ENCODE measurements around the gene SLC9A3.
"Not testable (repeated sequence)": the region's sequence is repeated elsewhere in the genome, so short reads cannot be mapped to it uniquely, and the experiment has no call there.

Gene SLC9A3

DNA sequence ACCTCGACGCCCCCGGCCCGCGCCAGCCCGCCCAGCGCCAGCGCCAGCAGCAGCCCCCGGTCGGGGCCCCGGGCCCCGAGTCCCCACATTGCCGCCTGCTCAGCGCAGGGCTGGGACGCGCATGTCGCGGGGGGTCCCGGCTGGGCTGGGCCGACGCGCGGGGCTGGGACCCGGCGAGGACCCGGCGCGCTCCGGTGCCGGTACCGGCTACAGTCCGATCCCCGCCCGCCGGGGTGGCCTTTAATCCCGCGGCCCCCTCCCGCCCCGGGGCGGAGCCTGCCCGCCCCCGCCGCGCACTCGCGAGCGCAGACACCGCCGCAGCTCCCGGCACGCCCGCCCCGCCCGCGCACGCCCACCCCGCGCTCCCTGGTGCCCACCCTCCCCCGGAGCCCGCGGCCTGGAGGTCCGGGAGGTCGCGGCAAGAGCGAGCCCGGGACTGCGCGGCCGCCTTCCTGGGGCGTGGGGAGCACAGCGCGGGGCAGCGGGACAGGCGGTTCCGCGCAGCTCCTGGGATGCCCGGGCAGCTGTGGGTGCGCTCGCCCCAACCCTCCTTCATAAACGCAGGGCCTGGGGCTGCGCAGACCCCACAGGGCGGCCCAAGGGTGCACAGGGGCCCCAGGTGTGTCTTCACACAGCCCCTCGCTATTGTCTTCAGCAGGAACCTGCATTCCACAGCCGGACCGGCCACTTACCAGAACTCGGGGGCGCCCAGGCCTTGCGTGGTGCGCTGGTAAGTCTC lies at the start of gene SLC9A3:
TSS of gene SLC9A3 (minus strand) at position 216 of the 739 bp plus-strand sequence.
- FAIRE-seq, result no peak

GRCh38 chr5:573976-574375 lies 49.7 kb upstream of the SLC9A3 start:
- no peak for FAIRE-seq
- DNase-seq (ENCODE audit: insufficient read length, low spot score), result no peak

More for the DNA sequence above, at the start of gene SLC9A3:
- no peak for DNase-seq (ENCODE audit: insufficient read length, low spot score)

- DNase-seq (ENCODE audit: insufficient read length, low spot score), result no peak
- FAIRE-seq, result no peak
Measured at GRCh38 chr5:573206-573605, 49.0 kb upstream of the SLC9A3 start.

DNA sequence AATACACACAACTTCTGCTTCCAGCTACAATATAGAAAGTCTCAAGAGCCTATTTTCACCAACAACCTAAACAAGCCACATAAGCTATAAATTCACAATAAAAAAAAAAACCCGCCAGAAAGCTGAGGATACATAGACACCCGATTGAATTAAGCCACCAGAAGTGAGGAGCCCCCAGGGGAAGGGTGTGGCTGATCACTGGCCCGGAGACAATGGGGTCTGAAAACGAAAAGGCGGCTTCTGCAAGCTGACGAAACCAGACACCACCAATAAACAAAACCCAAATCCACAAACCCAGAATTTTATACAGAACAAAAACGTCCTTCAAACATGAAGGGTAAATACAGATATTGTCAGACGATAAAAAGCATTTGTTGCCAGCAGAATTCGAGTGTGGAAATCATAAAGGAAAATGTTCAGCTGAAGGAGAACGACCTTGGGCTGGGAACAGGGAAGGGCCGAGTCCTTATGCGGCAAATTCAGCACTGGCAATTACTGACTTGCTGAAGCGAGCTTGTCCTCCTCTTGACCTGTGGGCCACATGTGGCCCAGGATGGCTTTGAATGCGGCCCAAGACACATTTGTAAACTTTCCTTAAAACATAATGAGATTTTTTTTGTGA lies 48.3 kb upstream of the SLC9A3 start:
- FAIRE-seq (no peak), DNase-seq (ENCODE audit: insufficient read length, low spot score) (no peak)

DNA sequence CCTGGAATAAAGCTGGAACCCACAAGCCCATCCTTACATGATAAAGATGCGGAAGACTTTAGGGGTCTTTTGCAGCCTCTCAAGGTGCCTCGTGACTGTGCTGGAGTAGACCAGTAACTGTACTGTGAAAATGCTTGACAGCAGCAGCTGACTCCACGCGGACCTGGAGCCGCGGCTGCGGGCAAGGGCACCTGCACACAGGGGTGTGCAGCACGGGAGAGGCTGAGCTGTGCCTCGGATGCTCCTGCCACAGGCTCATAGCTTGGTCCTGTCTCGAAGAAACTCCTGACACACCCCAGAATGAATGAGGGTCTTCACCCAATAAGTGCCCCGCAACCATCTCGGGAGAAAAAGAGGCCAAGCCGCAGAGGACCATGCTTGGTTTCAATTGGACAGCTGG lies 47.5 kb upstream of the SLC9A3 start:
- FAIRE-seq, result no peak
- DNase-seq (ENCODE audit: insufficient read length, low spot score), result no peak

- FAIRE-seq (no peak), DNase-seq (ENCODE audit: insufficient read length, low spot score) (no peak)
Measured at GRCh38 chr5:570886-571285, 46.6 kb upstream of the SLC9A3 start.

DNA sequence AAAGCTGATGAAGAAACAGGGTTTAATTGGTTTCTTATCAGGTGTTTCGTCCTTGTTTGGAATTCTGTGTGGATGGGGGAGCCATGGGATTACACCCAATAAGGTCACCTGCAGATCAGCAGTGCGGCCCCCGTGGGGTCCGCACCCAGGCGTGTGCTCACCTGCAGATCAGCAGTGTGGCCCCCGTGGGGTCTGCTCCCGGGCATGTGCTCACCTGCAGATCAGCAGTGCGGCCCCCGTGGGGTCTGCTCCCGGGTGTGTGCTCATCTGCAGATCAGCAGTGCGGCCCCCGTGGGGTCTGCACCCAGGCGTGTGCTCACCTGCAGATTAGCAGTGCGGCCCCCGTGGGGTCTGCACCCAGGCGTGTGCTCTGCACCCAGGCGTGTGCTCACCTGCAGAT lies 46.2 kb upstream of the SLC9A3 start:
- FAIRE-seq (no peak), DNase-seq (ENCODE audit: insufficient read length, low spot score) (no peak)

- FAIRE-seq (no peak), DNase-seq (ENCODE audit: insufficient read length, low spot score) (no peak)
Measured at GRCh38 chr5:569868-570361, 45.7 kb upstream of the SLC9A3 start.

DNA sequence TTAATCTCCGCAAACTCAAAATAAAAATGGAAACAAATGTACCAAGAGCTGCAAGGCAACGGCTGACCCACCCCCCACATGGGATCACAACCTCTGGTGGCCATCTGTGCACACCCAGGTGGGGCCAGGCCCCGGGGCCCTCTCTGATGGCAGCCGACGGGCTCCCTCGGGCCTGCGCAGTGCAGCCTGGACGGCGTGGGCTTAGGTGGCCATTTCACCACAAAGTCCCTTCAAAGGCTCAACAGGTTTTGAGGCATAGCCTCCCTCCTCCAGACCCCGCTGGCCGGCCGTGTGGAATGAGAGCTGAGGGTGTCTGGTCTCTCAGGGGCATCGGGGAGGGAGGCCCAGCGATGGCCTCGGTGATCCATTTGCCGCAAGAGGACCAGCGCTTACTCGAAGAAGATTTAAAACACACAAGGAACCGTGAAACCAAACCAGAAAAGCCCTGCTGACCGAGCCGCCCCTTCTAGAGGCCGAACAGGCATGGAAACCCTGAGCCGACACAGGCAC lies 45.2 kb upstream of the SLC9A3 start:
- FAIRE-seq (no peak), DNase-seq (ENCODE audit: insufficient read length, low spot score) (no peak)

DNA sequence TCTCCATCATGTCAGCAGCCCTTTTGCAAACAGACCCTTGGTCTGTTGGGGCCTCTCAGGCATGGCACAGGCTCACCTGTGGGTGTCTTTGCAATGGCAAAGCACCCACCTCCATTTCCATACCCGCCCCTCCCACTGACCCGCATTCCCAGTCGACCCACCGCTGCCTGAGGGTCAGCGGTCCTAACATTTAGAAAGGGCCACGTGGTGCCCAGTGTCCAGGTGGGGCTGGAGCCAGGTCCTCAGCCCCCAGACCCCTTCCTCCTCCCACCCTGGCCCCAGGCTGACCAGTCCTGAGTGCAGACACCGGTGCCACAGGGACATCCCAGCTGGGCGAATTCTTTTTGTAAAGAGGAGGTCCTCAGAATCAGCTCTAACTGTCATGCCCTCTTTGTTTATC lies 44.6 kb upstream of the SLC9A3 start:
- FAIRE-seq (no peak), DNase-seq (ENCODE audit: insufficient read length, low spot score) (no peak)

- DNase-seq (ENCODE audit: insufficient read length, low spot score), result no peak
- FAIRE-seq, result no peak
Measured at GRCh38 chr5:568061-568781, 44.0 kb upstream of the SLC9A3 start.

DNA sequence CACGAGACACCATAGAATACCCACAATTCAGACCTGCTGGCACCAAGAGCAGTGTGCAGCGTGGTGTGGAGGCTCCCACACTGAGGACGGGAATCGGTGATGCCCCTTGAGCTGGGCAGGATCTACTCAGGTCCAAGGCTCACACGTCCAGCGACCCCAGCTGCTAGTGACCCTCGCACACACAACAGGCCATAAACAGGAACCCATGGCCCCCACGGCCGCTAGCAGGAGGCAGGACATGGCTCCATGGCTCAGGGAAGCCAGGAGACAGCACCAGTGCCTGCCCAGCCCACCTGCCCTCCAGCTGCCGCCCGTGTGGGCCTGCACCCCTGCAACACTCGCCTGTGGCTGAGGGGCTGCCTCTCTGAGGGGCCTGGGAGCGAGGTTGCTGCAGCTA lies 43.4 kb upstream of the SLC9A3 start:
- no peak for DNase-seq (ENCODE audit: insufficient read length, low spot score)
- FAIRE-seq, result no peak

GRCh38 chr5:566636-567309 lies 42.5 kb upstream of the SLC9A3 start:
- no peak for FAIRE-seq

GRCh38 chr5:565782-566440 lies 41.7 kb upstream of the SLC9A3 start:
- no peak for DNase-seq (ENCODE audit: insufficient read length, low spot score)

More at GRCh38 chr5:566636-567309, 42.5 kb upstream of the SLC9A3 start:
- no peak for DNase-seq (ENCODE audit: insufficient read length, low spot score)

DNA sequence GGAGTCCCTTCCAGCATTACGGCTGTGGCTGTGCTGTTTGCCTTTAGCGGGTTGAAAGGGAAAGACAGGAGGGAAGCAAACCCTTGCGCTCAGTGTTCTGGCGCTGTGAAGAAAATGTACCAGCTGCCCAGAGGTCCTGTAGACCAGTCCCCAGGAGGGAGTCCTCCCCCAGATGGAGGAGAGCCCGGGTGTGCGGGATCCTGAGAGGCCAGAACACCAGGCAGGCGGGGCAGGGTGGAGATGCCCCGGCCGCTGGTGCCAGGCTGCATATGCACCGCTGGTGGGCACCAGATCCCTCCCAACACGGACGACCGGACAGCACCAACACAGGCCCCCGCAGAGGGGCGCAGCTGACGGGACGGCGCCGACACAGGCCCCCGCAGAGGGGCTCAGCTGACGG lies 37.2 kb upstream of the SLC9A3 start:
- DNase-seq (ENCODE audit: insufficient read length, low spot score), result no peak
- FAIRE-seq, result no peak

More at GRCh38 chr5:565782-566440, 41.7 kb upstream of the SLC9A3 start:
- FAIRE-seq, result no peak

DNA sequence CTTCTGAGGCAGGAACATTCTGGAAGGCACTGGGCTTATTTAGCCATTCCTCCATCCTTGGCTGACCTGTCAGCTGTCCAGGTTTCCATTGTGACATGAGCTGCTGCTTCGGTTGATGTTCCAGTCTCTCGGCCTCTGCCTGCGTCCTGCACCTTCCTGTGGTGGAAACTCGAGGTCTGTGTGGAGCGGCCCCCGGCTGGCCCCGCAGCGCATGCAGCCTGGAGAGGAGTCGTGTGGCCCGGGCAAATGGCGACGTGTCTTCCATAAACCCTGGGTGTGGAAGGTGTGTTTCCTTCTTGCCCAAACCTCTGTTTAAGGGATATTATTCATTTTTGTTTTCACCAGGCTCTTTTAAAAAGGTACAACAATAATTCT lies 36.5 kb upstream of the SLC9A3 start:
- FAIRE-seq (no peak), DNase-seq (ENCODE audit: insufficient read length, low spot score) (no peak)

DNA sequence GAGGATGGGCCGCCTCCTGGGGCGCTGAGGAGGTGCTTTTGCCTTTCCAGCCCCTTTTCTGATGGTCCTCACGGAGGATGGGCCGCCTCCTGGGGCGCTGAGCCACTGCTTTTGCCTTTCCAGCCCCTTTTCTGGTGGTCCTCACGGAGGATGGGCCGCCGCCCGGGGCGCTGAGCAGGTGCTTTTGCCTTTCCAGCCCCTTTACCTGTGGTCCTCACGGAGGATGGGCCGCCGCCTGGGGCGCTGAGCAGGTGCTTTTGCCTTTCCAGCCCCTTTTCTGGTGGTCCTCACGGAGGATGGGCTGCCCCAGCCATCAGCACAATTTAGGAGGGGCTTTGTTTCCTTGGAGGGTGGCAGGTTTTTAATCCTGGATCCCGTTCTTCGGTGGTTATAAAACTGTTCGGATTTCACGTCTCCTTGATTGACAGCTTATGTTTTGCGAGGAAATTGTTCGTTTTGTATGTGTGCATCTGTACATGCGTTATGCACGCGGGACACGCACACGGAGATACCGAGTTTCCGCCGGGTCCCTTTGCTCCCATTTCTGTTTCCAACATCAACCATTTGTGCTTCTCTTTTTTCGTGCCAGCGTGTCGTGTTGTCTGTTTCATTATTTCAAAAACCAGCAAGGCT lies 34.7 kb upstream of the SLC9A3 start:
- no peak for DNase-seq (ENCODE audit: insufficient read length, low spot score)
- no peak for FAIRE-seq

DNA sequence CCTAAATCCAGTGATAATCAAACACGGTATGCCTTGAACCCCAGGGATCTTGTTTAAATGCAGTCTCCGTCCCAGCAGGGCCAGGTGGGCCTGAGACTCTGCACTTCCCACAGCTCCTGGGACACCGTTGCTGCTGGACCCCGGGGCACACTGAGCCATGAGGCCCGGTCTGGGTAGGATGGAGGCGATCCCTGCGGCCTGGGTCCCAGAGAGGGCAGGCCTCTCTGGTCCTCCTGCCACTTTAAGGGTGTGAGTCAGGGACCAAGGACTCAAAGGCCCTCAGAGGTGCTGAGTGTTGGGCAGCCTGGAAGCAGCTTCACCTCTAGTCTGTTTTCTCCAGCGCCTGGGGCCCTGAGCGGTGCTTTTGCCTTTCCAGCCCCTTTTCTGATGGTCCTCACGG lies 34.1 kb upstream of the SLC9A3 start:
- FAIRE-seq (no peak), DNase-seq (ENCODE audit: insufficient read length, low spot score) (no peak)

GRCh38 chr5:557917-558316 lies 33.7 kb upstream of the SLC9A3 start:
- not testable (repeated sequence) for FAIRE-seq; DNase-seq (ENCODE audit: insufficient read length, low spot score)

DNA sequence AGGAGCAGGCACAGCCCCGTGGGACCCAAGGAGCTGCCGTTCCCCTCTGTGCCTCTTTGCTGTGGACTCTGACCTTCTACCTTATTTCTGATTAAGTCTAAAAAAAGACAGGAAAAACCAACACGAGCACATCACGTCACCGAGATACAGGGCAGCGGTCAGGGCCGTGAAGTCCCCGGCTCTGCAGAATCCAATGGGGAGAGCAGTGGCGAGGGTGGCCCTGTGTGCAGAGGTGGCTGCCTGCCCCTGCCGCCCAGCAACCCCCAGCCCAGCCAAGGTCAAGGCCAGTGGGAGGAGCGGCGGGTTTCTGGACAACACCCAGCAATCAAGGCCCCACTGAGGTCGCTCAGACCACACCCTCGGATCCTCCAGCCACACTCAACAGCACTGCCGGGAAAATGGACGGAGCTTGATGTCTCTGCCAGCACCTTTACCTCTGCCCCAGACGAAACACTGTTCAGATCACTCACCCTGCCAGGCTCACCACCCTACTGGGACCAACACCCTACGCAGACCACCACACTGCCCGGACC lies 32.7 kb upstream of the SLC9A3 start:
- DNase-seq (ENCODE audit: insufficient read length, low spot score) (no peak), FAIRE-seq (no peak)

Data from GM19239 (cell line).